NCI-H82 treated with DMSO at 0.1 percent for 48 hours (cell line): ENCODE results near the gene MICU2.
"Not testable (repeated sequence)": the region's sequence is repeated elsewhere in the genome, so short reads cannot be mapped to it uniquely, and the experiment has no call there.

ENCODE experiments used
- DNase-seq: peaks from one replicate; lab custom pipeline; 2025; ENCODE audit not compliant: unreplicated experiment; lab: John Stamatoyannopoulos, UW

Gene MICU2

GRCh38 chr13:21594715-21595545, 9.0 kb downstream of the MICU2 start:
- DNase-seq, result no peak

DNA sequence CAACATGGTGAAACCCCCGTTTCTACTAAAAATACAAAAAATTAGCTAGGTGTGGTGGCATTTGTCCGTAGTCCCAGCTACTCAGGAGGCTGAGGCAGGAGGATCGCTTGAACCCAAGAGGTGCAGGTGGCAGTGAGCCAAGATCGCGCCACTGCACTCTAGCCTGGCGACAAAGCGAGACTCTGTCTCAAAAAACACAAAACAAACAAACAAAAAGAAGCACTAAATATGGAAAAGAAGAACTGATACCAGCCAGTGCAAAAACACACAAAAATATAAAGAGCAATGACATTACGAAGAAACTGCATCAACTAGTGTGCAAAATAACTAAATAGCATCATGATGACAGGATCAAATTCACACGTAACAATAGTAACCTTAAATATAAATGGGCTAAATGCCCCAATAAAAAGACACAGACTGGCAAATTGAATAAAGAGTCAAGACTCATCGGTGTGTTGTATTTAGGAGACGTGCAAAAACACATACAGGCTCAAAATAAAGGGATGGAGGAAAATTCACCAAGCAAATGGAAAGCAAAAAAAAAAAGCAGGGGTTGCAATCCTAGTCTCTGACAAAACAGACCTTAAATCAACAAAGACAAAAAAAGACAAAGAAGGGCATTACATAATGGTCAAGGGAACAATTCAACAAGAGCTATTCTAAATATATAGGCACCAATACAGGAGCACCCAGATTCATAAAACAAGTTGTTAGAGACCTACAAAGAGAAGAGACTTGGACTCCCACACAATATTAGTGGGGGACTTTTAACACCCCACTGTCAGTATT, 13.1 kb downstream of the MICU2 start:
- not testable (repeated sequence) for DNase-seq

DNA sequence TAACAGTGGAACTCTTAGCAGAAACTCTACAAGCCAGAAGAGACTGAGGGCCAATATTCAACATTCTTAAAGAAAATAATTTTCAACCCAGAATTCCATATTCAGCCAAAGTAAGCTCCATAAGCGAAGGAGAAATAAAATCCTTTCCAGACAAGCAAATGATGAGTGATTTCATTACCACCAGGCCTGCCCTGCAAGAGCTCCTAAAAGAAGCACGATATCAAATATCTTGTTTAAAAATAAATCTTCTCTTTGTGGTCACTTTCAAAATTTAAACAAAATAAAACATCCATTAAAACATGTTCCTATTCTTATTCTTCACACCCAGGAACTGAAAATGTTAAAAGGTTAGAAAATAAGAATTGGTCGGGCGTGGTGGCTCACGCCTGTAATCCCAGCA, 13.7 kb downstream of the MICU2 start:
- no peak for DNase-seq

DNA sequence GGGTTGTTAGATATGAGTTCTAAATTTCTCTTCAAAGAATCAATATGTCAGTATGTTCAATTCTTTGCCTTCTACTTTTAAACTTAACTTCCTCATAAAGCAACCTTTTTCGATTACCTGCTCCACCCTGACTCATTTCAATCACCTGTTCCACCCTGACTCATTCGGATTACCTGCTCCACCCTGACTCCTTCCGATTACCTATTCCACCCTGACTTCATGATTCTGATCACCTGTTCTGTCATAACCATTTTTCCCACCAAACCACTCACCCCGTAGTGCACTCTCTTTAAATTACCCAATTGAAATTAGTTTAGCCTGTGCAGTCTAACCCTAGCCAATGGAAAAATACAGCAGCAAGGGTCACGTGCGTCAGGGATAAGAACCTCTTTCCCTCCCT, 14.5 kb downstream of the MICU2 start:
- DNase-seq, result not testable (repeated sequence)

- DNase-seq, result not testable (repeated sequence)
Measured at GRCh38 chr13:21588411-21588810, 15.6 kb downstream of the MICU2 start.

- no peak for DNase-seq
Measured at GRCh38 chr13:21584973-21585592, 18.9 kb downstream of the MICU2 start.

DNA sequence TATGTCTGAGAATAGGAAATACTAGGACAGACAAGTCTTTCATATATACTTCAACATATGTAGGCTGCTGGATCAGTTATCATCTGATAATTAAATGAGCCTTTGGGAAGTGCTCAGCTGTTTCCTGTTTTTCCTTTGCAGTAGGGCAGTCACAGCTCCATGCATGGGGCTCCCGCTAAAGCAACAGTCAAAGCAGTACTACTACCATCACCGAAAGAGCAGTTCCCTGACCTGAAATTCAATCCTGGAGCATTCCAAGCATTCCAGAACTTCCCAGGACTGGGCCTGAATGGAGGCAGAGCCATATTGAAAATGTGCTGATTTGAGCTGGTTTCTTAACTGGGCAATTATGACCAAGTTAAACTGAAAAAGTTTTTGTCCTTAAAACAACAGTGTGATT, 20.5 kb downstream of the MICU2 start:
- no peak for DNase-seq

DNA sequence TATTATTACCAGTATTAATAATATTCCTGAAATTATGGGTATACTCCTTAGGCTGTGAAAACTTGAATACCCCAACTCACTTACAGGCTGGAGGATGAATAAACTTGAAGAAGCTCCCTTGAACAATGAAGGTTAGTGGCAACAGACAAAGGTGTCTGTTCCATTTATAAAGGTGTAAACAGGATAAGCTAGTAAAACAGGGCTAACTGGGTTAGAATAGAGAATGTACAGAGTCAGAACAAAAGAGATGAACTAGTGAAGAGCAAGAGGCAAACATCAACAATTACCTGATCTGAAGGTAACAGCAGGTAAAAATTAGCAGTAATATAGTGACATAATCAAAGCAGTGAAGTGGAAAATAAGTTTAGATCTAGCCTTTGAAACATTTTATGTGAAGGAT, 23.2 kb downstream of the MICU2 start:
- no peak for DNase-seq

DNA sequence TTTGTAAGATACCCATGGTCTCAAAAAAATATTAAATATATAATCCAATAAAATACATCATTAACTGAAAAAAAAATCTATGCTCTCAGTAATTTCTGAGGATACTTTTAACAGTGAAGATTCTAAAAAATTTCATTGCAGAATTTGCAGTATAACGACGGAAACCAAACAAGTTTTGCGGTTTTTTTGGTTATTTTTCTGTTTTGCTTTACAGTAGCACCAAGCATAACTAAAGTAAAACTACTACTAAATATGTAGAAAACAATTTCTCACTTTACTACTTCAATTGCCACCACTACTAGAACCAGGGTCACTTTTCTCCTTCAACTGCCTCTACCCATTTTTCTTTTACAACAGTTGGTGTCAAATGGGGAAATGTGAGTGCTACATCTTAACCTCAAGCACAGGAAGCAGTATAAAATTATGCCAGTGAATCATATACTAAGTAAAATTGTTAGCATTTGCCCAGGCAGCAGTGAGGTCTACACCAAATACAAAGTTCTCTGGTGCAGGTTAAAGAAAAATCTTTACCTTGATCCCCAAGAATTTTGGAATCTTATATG, 24.1 kb downstream of the MICU2 start:
- no peak for DNase-seq

DNA sequence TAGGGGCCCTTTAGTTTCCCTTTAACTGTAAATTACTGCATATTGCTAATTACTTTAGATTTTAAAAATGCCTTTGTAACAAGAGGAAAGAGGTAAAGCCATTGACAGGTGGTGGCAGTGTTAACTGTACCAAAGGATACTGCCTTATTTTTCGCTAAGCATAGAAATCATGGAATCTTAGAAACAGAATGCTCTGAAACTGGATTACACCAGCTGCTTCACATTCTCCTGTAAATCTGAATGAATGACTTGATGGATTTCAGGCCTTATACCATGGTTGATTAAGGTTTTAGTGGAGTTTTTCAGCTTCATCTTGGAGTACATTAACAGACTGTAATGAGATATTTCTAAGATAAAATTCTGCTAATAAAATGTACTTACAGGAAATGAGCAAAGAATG, 25.2 kb downstream of the MICU2 start:
- DNase-seq, result no peak

DNA sequence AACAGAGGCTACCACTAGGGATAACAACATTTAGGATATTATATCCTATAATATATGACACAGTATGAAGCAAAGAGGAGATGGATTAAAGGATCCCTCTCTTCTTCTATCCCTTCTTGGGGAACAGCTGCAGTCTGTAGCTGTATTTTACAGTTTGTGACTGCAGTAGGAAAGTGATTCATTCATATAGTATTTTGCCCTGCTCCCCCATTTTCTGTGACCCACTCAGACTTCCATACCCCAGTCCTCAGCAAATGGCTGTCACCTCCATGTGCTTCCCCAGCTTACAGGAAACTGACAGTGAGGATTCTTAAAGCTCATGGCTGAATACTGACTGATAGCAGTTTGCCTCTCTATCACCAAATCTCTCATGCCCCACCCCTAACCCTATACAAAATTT, 27.5 kb downstream of the MICU2 start:
- no peak for DNase-seq

GRCh38 chr13:21573920-21574712, 29.9 kb downstream of the MICU2 start:
- DNase-seq, result no peak

- DNase-seq, result no peak
Measured at GRCh38 chr13:21569686-21570085, 34.3 kb downstream of the MICU2 start.

DNA sequence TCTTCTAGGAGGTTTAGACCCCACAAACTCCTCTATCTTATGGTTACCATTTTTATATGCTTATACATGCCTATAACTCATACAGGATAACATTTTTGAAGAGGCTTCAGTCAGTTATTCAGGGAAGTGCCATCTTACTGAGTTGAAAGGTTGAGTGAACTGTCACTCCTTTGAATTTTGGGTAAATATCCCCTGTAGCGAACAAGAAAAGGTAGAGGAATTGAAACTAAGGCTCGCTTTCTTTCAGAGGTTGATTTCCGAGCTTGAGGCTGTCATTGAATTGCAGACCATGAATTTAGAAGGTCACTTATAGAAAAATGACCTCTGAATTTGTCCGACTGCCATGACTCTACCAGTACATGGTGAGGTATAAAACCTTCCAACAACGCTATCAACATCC, 35.1 kb downstream of the MICU2 start:
- no peak for DNase-seq

- DNase-seq, result no peak
Measured at GRCh38 chr13:21567714-21568113, 36.3 kb downstream of the MICU2 start.

DNA sequence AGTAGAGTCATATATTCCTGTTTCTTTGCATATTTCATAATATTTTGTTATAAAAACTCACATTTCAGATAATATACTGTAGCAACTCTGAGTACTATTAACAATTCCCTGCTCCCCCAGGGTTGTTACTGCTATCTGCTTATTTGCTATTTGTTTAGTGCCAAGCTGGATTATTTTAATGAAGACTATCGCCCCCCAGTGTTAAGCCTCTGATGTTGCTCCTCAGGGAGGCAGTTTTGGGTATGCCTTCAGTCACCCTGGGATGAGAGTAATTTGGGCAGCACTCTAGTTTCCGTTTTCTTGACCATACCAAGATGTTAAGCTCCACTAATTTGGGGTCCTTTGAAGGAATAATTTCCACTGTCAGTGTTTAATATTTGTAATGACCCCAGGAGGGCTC, 46.0 kb downstream of the MICU2 start:
- DNase-seq, result no peak

GRCh38 chr13:21556051-21556450, 47.9 kb downstream of the MICU2 start:
- no peak for DNase-seq

GRCh38 chr13:21553261-21553660, 50.7 kb downstream of the MICU2 start:
- DNase-seq, result not testable (repeated sequence)

DNA sequence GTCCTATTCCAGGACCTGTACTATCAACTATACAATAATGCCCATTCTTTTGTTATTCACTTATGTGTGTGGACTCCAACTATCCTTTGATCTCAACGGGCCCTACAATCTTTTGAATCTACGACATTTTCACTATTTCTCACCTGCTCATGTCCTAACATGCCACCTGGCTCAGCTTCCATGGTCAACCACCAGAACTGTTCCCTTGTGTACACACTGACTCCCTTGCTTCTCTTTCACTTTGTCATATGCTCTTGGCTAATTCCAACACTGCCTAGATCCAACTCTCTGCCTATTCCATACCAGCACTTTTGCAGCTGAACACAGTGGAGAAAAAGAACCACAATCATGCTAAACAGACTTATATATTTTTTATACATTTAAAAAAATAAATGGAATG, 53.1 kb downstream of the MICU2 start:
- no peak for DNase-seq

DNA sequence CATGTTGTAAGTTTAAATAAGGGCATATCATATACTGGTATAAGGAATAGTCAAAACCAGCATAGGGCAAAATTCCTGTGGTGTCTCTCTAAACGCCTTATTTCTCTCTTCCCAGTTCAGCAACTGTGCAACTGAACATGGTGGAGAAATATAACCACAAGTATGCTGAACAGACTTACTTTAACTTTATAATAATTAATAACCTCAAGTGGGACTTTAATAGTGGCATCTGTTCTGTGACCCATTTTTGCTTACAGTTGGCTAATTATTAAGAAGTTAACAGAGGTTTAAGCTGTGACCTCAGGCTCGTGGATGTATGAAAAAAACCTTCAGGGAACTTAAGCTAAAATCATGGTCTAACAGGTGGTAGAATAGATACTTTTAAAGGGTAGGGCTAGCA, 54.3 kb downstream of the MICU2 start:
- DNase-seq, result no peak

DNA sequence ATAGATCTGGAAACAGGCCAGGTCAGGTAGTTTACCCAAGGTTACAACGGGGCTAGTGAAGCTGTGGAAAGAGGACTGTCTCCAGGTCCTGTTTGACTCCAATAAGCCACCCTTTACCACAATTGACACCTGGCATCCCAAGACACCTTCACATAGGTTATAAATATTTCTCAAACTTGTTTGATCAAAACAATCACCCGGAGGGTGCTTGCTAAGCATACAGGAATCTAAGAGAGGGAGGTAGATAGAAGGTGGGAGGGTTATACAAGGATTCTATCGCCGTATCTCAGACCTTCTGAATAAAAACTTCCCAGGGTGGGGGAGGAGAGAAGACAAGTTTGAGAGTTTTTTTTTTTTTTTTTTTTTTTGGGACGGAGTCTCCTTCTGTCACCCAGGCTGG, 55.4 kb downstream of the MICU2 start:
- DNase-seq, result no peak
